ENCODE data around the gene MVP.
"Not testable (repeated sequence)": the region's sequence is repeated elsewhere in the genome, so short reads cannot be mapped to it uniquely, and the experiment has no call there.

MVP gene

GRCh38 chr16:29875206-29875605 is 54.9 kb downstream of the MVP start:
- no peak for DNase-seq (ENCODE audit: low read depth)

- DNase-seq (ENCODE audit: low read depth), result no peak
Observed at GRCh38 chr16:29876217-29876593, 55.9 kb downstream of the MVP start.

GRCh38 chr16:29876594-29877249 is 56.5 kb downstream of the MVP start:
- DNase-seq (ENCODE audit: low read depth), result no peak

GRCh38 chr16:29877266-29877961 is 57.2 kb downstream of the MVP start:
- no peak for DNase-seq (ENCODE audit: low read depth)

GRCh38 chr16:29878172-29878571 is 57.9 kb downstream of the MVP start:
- DNase-seq (ENCODE audit: low read depth), result no peak

- DNase-seq (ENCODE audit: low read depth), result no peak
Observed at GRCh38 chr16:29881050-29881449, 60.8 kb downstream of the MVP start.

GRCh38 chr16:29883987-29884386 is 63.7 kb downstream of the MVP start:
- DNase-seq (ENCODE audit: low read depth), result no peak

GRCh38 chr16:29889372-29889771 is 69.1 kb downstream of the MVP start:
- not testable (repeated sequence) for DNase-seq (ENCODE audit: low read depth)

GRCh38 chr16:29891525-29892457 is 71.5 kb downstream of the MVP start:
- no peak for DNase-seq (ENCODE audit: low read depth)

GRCh38 chr16:29892458-29892813 is 72.2 kb downstream of the MVP start:
- DNase-seq (ENCODE audit: low read depth), result no peak

- no peak for DNase-seq (ENCODE audit: low read depth)
Observed at GRCh38 chr16:29893553-29893952, 73.3 kb downstream of the MVP start.

- no peak for DNase-seq (ENCODE audit: low read depth)
Observed at GRCh38 chr16:29894352-29894751, 74.1 kb downstream of the MVP start.

GRCh38 chr16:29896841-29897240 is 76.6 kb downstream of the MVP start:
- no peak for DNase-seq (ENCODE audit: low read depth)

- DNase-seq (ENCODE audit: low read depth), result no peak
Observed at GRCh38 chr16:29897333-29897732, 77.1 kb downstream of the MVP start.
